Panc1 (cell line): ENCODE data around the gene RAB3B. TPM values are rescaled to one million over a fixed set of nuclear protein-coding genes. Genes with fewer than 3 reads are reported as not detected.

ENCODE experiments used
- ATAC-seq: fragments of 200-7000 bp; cut with Tn5 transposase; 2 replicates; pipeline ENCODE4 v1.9.1; 2020; ENCODE audit warnings: mild to moderate bottlenecking, moderate library complexity
- Bru-seq: library from RNA; stranded (reverse); fragments of 400-500 nt; gene quantifications from one replicate; lab custom pipeline; 2021; lab: Mats Ljungman, UMichigan
- BruChase-seq, 2 experiments: library from RNA; stranded (reverse); fragments of 400-500 nt; gene quantifications; one replicate each; lab custom pipeline; 2021; lab: Mats Ljungman, UMichigan
- BruUV-seq: library from RNA; stranded (reverse); fragments of 400-500 nt; replicated peaks from 2 replicates; lab custom pipeline; 2021; lab: Mats Ljungman, UMichigan
- CTCF ChIA-PET: fragments of 300-600 bp; sonication (Branson Sonifier 250); formaldehyde crosslinking; loops from one replicate; lab custom pipeline; 2022; ENCODE audit warnings: antibody characterized with exemption; lab: Charles Lee
- POLR2A ChIA-PET: fragments of 300-600 bp; sonication (Branson Sonifier 250); formaldehyde crosslinking; loops from one replicate; lab custom pipeline; 2022; ENCODE audit warnings: antibody characterized with exemption; lab: Charles Lee
- DNase-seq: peaks from one replicate; pipeline ENCODE4 v3.0.0-alpha.2; 2010; ENCODE audit warnings: low read depth, low spot score
- H3K27ac ChIP-seq: 2 replicates; pipeline ENCODE4 v1.5.1; 2011; ENCODE audit warnings: mild to moderate bottlenecking, low read length, inconsistent platforms
- H3K27me3 ChIP-seq: fragments of 200-500 bp; sonication (Bioruptor generic); 2 replicates; pipeline ENCODE4 v1.6.0; 2014; ENCODE audit warnings: low read length, inconsistent platforms; ENCODE audit not compliant: control insufficient read depth, insufficient read depth
- H3K36me3 ChIP-seq: fragments of 200-500 bp; sonication (Bioruptor generic); 2 replicates; pipeline ENCODE4 v1.5.1; 2014; ENCODE audit warnings: inconsistent platforms, mild to moderate bottlenecking, low read length, moderate library complexity; ENCODE audit not compliant: control insufficient read depth, insufficient read depth
- H3K4me1 ChIP-seq: 2 replicates; pipeline ENCODE4 v1.5.1; 2011; ENCODE audit warnings: inconsistent platforms, mild to moderate bottlenecking, low read length, moderate library complexity; ENCODE audit not compliant: control insufficient read depth, insufficient read depth
- H3K4me3 ChIP-seq, 2 experiments: 2 replicates each; pipeline ENCODE4 v1.5.1; 2011 to 2012; ENCODE audit warnings: low read depth in 2 of 2, low read length in 2 of 2, mild to moderate bottlenecking in 2 of 2, inconsistent platforms in 1 of 2, moderate library complexity in 1 of 2
- H3K9me3 ChIP-seq: fragments of 200-500 bp; sonication (Bioruptor generic); 2 replicates; pipeline ENCODE4 v1.5.1; 2014; ENCODE audit warnings: low read depth, mild to moderate bottlenecking, inconsistent platforms, low read length, moderate library complexity; ENCODE audit not compliant: control insufficient read depth, insufficient read depth
- POLR2AphosphoS5 ChIP-seq: IDR thresholded peaks from 2 replicates; pipeline ENCODE4 v1.6.1; 2012; ENCODE audit warnings: mild to moderate bottlenecking, low read depth, low read length, moderate library complexity
- SIN3A ChIP-seq: IDR thresholded peaks from 2 replicates; pipeline ENCODE4 v1.6.1; 2012; ENCODE audit warnings: low read depth, mild to moderate bottlenecking, low read length, moderate library complexity, borderline replicate concordance; ENCODE audit not compliant: insufficient read depth
- TCF7L2 ChIP-seq: IDR thresholded peaks from 2 replicates; pipeline ENCODE4 v1.6.1; 2011; ENCODE audit warnings: mild to moderate bottlenecking, low read depth, low read length, inconsistent platforms
- in situ Hi-C: cut with HindIII; loops from 2 replicates; pipeline ENCODE4 v1.10.0; 2016; ENCODE audit warnings: low sequenced_read_pairs, low pct_unique_long_range_greater_than_20kb
- intact Hi-C: fragments of 100-400 bp; cut with micrococcal nuclease; formaldehyde crosslinking; loops from one replicate; pipeline ENCODE4 v1.10.0; 2022; ENCODE audit not compliant: unreplicated experiment
- long read RNA-seq: library from polyadenylated mRNA; unstranded; transcript quantifications from one replicate; pipeline ENCODE4 v2.0.0, GENCODE V29; 2021; ENCODE audit not compliant: unreplicated experiment
- polyA plus RNA-seq: library from polyadenylated mRNA; unstranded; fragments of >200 nt; gene quantifications from one replicate; pipeline ENCODE4 v1.2.1, GENCODE V29; 2012; ENCODE audit warnings: missing spikeins; ENCODE audit not compliant: insufficient read length
- total RNA-seq: library from RNA; stranded (reverse); gene quantifications from one replicate; pipeline ENCODE4 v1.2.1, GENCODE V29; 2021; ENCODE audit not compliant: unreplicated experiment
- TF ChIP-seq, protein P1 (sequence below), 2 experiments: IDR thresholded peaks; 2 replicates each; pipeline ENCODE4 v1.6.1; 2011 to 2012; ENCODE audit warnings: low read depth in 2 of 2, control low read depth in 1 of 2, low read length in 1 of 2, mild to moderate bottlenecking in 1 of 2, moderate library complexity in 1 of 2; ENCODE audit not compliant: insufficient read depth in 1 of 2
- TF ChIP-seq, protein P2 (sequence below): fragments of 450-650 bp; IDR thresholded peaks from 2 replicates; pipeline ENCODE4 v1.5.1; 2017; ENCODE audit warnings: mild to moderate bottlenecking

RAB3B gene, protein sequence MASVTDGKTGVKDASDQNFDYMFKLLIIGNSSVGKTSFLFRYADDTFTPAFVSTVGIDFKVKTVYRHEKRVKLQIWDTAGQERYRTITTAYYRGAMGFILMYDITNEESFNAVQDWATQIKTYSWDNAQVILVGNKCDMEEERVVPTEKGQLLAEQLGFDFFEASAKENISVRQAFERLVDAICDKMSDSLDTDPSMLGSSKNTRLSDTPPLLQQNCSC
- total RNA-seq (1.2 TPM), Bru-seq, nascent RNA (percentile 34 among the genes with signal in this experiment), BruChase-seq, experiment 1, labeled RNA remaining after a 2-hour chase (percentile 37 among the genes with signal in this experiment), BruChase-seq, experiment 2, labeled RNA remaining after a 6-hour chase (percentile 46 among the genes with signal in this experiment)
- polyA plus RNA-seq = 1.1 TPM
- long read RNA-seq, full-length matches to known transcripts = 2 of 3 reads
- long read RNA-seq, partial matches to known transcripts = 0 of 3 reads
- long read RNA-seq, other reads (novel, unspliced or antisense) = 1 of 3 reads

DNA sequence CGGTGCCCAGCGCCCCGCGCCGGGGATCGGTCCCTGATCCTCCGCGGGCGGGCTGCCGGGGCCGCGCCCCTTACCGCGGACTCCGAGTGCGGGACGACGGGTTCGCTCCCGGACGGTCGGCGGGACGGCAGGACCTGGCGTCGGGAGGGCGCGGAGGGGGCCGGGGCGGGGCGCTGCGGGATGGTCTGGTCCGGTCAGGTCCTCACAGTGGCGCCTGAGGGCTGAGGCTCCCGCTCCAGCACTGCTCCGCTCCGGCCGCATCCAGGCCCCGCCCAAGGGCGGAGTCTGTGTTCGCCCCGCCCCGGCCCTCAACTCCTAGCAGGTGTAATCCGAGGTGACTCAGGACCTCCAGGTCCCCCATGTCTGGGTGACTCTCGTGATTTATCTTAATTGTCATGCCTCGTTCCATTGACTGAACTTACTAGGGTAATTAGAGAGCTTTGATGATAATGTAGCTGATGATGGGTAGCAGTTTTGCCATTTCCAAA is at the start of gene RAB3B:
TSS of gene RAB3B (minus strand) at position 223 of the 488 bp plus-strand sequence. CDS start 13,583 bp downstream, outside the sequence.
- H3K36me3 ChIP-seq = no peaks in the 10 kb centered on the region
- intact Hi-C loops = no loop called here
- TF ChIP-seq POLR2AphosphoS5 = no peak
- TF ChIP-seq, protein P1, sequence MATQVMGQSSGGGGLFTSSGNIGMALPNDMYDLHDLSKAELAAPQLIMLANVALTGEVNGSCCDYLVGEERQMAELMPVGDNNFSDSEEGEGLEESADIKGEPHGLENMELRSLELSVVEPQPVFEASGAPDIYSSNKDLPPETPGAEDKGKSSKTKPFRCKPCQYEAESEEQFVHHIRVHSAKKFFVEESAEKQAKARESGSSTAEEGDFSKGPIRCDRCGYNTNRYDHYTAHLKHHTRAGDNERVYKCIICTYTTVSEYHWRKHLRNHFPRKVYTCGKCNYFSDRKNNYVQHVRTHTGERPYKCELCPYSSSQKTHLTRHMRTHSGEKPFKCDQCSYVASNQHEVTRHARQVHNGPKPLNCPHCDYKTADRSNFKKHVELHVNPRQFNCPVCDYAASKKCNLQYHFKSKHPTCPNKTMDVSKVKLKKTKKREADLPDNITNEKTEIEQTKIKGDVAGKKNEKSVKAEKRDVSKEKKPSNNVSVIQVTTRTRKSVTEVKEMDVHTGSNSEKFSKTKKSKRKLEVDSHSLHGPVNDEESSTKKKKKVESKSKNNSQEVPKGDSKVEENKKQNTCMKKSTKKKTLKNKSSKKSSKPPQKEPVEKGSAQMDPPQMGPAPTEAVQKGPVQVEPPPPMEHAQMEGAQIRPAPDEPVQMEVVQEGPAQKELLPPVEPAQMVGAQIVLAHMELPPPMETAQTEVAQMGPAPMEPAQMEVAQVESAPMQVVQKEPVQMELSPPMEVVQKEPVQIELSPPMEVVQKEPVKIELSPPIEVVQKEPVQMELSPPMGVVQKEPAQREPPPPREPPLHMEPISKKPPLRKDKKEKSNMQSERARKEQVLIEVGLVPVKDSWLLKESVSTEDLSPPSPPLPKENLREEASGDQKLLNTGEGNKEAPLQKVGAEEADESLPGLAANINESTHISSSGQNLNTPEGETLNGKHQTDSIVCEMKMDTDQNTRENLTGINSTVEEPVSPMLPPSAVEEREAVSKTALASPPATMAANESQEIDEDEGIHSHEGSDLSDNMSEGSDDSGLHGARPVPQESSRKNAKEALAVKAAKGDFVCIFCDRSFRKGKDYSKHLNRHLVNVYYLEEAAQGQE (IDR thresholded peaks at IDR 0.05; ENCODE audit: insufficient read depth in 1 of 2, low read depth in 2 of 2, low read length in 1 of 2) = no peak
- no peak for TF ChIP-seq TCF7L2
- TF ChIP-seq, protein P2, sequence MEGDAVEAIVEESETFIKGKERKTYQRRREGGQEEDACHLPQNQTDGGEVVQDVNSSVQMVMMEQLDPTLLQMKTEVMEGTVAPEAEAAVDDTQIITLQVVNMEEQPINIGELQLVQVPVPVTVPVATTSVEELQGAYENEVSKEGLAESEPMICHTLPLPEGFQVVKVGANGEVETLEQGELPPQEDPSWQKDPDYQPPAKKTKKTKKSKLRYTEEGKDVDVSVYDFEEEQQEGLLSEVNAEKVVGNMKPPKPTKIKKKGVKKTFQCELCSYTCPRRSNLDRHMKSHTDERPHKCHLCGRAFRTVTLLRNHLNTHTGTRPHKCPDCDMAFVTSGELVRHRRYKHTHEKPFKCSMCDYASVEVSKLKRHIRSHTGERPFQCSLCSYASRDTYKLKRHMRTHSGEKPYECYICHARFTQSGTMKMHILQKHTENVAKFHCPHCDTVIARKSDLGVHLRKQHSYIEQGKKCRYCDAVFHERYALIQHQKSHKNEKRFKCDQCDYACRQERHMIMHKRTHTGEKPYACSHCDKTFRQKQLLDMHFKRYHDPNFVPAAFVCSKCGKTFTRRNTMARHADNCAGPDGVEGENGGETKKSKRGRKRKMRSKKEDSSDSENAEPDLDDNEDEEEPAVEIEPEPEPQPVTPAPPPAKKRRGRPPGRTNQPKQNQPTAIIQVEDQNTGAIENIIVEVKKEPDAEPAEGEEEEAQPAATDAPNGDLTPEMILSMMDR = no peak
- ChIA-PET POLR2A (interaction anchor here (0.5 to 0.6 kb wide), 2 partner anchors 220 to 363 kb away, joined by 4 to 8 read pairs; no protein-coding TSS in a partner anchor), CTCF (no interaction called here)
- BruUV-seq = no TSS peak
- DNase-seq (no peak), ATAC-seq (peak; percentile 97)
- H3K9me3 ChIP-seq = no peaks in the 10 kb centered on the region
- H3K4me1 ChIP-seq = no peaks in the 10 kb centered on the region
- no peak within 1 kb of the TSS for H3K27ac ChIP-seq
- H3K27me3 ChIP-seq = peaks cover 8% of the 10 kb centered on the region
- in situ Hi-C loops = no loop called here
- H3K4me3 ChIP-seq = peak within 1 kb of the TSS; percentile 47 to 49

DNA sequence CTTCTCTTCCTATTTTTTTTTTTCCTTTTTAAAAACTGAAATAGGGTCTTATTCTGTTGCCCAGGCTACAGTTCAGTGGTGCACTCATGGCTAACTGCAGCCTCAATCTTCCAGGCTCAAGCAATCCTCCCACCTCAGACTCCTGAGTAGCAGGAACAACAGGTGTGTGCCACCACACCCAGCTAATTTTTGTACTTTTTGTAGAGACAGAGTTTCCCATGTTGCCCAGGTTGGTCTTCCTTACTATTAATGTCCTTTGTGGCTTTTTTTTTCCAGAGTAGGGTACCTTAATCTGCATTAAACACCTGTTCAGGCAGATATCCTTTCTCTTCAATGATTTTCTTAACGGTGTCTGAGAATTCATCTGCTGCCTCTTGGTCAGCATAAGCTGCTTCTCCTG is 47.4 kb upstream of the RAB3B start:
- POLR2A ChIA-PET = no interaction called here
- H3K9me3 ChIP-seq = no peaks in the 10 kb centered on the region
- H3K36me3 ChIP-seq = no peaks in the 10 kb centered on the region; the same call in none of the 2 replicates
- TF ChIP-seq SIN3A (no peak), POLR2AphosphoS5 (no peak), TCF7L2 (no peak)
- TF ChIP-seq, protein P1 (IDR thresholded peaks at IDR 0.05; ENCODE audit: insufficient read depth in 1 of 2, low read depth in 2 of 2, low read length in 1 of 2) = no peak
- TF ChIP-seq, protein P2 = no peak
- in situ Hi-C loops (no loop called here), intact Hi-C loops (no loop called here)
- no peak overlapping the region for H3K27ac ChIP-seq
- no TSS peak for BruUV-seq
- H3K4me3 ChIP-seq = no peak overlapping the region
- ATAC-seq = no peak
- H3K4me1 ChIP-seq = peaks cover 7% of the 10 kb centered on the region
- no peaks in the 10 kb centered on the region for H3K27me3 ChIP-seq
- CTCF ChIA-PET = no interaction called here
- DNase-seq = no peak
